Amygdala (tissue), 56 donors: Measurements from ENCODE around the gene FGF22.

Source experiments
- DNase-seq, 56 donors: peaks; one replicate each; lab custom pipeline; 2025; lab: John Stamatoyannopoulos, UW

The FGF22 gene

DNA sequence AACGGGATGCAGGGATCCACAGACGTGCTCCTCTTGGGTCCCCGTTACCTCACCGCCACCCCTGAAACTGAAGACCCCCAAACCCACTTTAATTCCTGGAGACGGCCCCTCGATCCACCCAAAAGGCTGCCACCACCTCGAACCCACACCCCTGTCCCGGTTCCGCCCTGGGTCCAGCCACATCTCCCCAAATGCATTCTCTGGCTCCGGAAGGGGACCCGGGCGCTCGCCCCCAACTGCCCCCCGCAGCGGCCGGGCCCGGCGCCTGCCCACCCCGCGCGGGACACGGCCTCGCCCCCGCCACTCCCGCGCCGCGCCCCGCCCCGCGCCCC lies 36.3 kb downstream of the FGF22 start:
- DNase-seq: no peak

DNA sequence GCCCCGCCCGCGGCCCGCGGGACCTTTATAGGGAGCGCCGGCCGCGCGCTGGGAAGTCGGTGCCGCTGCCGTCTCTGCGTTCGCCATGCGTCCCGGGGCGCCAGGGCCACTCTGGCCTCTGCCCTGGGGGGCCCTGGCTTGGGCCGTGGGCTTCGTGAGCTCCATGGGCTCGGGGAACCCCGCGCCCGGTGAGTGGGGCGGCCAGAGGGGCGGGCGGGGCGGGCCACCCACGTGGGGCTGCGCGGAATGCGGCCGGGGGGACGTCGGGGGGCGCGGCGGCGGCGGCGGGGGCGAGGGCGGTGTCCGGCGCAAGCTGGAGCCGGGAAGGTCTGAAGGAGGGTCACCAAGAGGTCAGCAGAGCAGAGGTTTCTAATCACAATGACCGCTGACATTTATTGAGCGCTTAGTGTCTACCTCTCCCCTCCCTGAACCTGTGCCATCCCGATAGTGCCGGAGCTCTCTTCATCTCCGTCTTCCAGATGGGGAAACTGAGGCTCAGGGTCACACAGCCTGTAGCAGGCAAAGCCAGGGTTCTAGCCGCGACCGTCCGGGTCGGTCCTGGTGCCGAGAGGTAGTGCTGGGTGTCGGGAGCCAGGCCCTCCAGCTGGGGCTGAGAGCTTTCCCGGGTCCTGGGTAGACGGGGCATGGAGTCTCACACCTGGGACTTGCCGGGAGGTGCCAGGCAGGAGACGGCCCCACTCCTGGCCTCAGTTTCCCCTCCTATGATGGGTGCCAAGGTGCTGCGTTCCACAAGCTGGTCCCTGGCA lies 36.8 kb downstream of the FGF22 start, which contains the start of gene FSTL3:
Gene FSTL3, plus strand, starts transcription at position 54 of the 767 bp plus-strand sequence. Its CDS starts 32 bp downstream, at position 86.
- no peak for DNase-seq

DNA sequence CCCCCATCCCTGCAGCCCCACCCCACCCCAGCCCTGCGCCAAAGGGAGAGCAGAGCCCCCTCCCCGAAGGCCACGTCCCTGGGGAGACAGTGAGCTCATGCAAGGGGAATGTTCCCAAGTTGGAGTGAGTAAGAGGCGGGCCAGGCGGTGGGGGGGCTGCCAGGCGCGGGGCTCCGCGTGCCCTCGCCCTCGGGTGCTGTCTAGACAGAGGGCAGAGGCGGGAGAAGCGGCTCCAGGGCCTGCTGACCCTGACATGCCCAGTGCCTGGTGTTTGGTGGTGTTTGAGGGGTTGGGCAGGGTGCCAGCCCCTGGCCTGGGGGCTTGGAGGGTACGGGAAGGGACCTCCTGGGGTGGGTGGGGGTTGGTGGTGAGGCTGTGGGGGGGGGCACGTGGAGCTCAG lies 37.5 kb downstream of the FGF22 start:
- DNase-seq: peak in 5 of 56 donors; percentile 18 to 55 (median 29)

DNA sequence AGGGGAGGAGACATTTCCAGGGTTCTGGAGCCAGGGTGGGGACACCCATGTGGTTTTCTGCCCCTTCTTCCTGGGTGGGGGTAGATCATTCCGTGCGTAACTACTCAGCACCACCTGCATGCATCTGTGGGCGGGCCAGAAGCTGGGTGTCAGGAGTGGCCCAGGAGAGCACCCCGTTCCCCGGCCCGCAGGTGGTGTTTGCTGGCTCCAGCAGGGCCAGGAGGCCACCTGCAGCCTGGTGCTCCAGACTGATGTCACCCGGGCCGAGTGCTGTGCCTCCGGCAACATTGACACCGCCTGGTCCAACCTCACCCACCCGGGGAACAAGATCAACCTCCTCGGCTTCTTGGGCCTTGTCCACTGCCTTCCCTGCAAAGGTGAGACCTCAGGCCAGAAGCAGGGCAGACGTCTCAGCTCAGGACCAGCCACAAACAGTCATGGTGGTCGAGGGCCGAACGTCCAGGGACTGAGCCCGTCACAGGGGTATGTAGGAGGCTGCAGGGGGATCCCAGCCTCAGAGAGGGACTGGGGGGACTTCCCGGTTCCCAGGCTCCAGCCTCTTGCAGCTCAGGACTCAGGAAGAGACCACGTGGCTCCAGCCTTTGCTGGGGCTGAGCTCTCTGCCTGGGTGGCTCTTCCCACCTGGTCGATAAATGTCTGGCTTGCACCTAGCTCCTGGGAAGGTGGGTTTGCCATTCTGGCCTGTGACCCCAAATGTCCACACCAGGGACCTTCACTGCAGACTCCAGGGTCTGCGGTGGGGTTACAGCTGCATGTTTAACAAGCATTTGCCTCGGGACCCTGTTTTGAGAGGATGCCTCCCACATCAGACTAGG lies 38.1 kb downstream of the FGF22 start:
- DNase-seq: peak in 1 of 56 donors; percentile 37

DNA sequence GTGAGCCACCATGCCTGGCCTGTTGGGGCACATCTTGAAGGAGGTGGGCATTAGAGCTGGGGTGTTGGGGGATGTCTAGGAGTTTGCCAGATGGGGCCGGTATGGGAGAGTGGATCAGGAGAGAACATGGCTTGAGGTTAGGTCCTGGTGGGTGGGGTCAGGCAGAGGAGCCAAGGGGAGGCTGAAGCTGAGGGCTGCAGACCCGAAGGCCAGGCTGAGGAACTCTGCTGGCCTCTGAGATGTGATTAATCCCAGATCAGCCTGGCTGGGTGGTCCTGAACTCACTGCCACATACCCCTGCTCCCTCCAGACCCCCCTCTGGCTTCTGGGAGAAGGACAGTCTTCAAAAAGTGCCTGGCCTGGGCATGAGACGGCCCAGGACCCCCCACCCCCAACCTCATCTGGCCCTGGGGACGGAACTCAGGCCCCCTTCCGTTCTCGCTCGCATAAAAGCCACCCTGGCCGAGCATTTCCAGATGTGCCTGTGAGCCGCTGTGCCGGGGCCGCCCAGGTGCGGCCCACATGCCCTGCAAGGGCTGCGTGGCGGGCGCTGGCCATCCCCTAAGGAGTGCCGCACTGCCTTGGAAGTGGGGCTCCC lies 39.2 kb downstream of the FGF22 start:
- no peak for DNase-seq

DNA sequence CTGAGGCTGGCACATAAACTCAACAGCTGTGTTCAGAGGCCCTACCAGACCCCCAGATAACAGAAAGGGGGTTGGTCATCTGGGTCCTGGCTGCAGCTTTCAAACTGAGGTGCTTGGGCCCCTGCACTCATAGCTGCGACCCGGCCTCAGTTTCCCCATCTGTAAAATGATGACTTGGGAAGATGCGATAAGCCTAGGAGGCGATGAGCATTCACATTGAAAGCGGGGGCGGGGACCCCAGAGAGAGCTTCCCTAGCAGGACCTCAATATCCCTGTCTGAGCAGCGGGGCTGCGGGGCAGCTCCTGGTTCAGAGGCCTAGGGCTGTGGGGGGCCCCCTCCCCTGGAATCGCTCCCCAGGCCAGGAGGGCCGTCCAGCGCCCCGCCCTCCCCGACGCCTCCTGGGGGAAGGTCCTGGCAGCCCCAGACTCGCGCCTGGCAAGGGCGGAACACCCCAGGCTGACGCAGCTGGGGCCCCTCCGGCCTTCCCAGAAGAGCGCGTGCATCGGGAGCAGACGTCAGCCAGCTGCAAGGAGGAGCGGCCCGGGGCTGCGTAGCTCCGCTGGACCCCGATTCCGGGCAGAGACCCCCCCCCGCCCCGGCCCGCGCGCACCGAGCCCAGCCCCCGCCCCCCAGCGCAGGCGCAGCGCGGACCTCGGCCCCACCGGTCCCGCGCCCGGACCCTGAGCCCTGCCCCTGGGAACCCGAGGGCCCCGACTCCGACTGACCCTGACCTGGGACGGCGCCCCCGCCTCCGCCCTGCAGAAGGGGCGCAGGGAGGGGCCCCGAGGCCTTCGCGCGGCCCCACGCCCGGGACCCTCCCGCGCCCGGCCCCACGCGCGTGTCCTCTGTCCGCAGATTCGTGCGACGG lies 40.0 kb downstream of the FGF22 start:
- peak in 30 of 56 donors; percentile 34 to 69 (median 51) for DNase-seq

DNA sequence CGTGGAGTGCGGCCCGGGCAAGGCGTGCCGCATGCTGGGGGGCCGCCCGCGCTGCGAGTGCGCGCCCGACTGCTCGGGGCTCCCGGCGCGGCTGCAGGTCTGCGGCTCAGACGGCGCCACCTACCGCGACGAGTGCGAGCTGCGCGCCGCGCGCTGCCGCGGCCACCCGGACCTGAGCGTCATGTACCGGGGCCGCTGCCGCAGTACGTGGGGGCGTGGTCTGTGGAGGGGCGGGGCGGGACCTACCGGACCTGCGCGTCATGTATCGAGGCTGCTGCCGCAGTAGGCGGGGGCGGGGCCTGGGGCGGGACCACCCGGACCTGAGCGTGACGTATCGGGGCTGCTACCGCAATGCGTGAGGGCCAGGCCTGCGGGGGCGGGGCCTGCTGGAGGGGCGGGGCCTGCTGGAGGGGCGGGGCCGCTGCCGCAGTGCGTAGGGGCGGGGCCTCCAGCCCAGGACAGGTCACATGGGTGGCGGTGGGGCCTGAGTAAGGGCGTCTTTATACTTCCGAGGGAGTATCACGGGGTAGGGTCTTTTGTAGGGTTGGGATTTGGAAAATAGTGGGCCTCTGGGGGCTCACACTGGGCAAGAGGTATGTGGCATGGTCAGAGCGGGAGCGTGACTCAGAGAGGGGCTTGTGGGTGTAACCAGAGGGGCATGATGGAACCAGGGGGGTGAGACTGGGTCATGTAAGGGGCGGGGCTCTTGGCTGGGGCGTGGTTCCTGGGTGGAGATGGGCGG lies 40.8 kb downstream of the FGF22 start:
- peak; percentile 69 to 100 (median 99) for DNase-seq

DNA sequence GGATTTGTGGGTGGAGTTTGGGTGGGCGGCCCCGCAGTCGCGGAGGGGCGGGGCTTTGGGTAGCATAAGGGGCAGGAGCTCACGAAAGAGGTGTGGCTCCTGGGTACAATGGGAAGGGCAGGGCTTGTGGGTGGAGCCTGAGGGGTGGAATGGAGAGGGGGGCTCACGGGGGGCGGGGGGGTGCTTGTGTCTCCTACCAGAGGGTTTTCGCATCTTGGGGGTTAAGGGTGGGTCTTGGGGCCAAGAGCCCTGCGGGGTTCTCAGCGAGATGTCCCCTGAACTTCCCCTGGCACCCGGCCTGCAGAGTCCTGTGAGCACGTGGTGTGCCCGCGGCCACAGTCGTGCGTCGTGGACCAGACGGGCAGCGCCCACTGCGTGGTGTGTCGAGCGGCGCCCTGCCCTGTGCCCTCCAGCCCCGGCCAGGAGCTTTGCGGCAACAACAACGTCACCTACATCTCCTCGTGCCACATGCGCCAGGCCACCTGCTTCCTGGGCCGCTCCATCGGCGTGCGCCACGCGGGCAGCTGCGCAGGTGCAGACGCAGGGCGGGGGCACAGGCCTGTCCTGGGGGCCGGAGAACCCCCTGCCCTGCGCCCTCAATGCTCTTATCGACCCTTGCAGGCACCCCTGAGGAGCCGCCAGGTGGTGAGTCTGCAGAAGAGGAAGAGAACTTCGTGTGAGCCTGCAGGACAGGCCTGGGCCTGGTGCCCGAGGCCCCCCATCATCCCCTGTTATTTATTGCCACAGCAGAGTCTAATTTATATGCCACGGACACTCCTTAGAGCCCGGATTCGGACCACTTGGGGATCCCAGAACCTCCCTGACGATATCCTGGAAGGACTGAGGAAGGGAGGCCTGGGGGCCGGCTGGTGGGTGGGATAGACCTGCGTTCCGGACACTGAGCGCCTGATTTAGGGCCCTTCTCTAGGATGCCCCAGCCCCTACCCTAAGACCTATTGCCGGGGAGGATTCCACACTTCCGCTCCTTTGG lies 41.6 kb downstream of the FGF22 start:
- DNase-seq: peak in 6 of 56 donors; percentile 47 to 84 (median 70)

DNA sequence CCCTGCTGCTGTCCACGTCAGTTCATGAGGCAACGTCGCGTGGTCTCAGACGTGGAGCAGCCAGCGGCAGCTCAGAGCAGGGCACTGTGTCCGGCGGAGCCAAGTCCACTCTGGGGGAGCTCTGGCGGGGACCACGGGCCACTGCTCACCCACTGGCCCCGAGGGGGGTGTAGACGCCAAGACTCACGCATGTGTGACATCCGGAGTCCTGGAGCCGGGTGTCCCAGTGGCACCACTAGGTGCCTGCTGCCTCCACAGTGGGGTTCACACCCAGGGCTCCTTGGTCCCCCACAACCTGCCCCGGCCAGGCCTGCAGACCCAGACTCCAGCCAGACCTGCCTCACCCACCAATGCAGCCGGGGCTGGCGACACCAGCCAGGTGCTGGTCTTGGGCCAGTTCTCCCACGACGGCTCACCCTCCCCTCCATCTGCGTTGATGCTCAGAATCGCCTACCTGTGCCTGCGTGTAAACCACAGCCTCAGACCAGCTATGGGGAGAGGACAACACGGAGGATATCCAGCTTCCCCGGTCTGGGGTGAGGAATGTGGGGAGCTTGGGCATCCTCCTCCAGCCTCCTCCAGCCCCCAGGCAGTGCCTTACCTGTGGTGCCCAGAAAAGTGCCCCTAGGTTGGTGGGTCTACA lies 43.1 kb downstream of the FGF22 start:
- DNase-seq: no peak

DNA sequence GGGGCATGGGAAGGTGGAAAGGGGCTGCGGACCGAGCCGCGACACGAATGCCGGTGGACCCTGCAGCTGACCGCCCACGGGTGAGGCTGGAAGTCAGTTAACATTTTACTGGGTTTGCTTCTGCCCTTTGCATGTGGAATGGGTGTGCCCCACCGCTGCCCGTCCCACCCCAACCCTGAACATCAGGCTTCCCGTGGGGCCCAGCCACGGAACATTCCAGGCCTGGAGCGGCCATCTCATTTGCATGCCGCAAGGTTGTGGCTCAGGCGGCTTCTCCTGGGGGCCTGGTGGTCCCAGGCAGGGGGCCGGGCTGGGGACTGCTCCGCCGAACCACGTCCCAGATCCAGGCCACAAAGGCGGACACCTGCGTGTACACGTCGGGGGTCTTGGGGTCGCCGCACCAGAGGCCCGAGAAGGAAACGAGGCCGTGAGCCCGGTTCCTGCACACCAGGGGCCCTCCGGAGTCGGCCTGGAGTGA lies 45.8 kb downstream of the FGF22 start:
- DNase-seq: no peak

DNA sequence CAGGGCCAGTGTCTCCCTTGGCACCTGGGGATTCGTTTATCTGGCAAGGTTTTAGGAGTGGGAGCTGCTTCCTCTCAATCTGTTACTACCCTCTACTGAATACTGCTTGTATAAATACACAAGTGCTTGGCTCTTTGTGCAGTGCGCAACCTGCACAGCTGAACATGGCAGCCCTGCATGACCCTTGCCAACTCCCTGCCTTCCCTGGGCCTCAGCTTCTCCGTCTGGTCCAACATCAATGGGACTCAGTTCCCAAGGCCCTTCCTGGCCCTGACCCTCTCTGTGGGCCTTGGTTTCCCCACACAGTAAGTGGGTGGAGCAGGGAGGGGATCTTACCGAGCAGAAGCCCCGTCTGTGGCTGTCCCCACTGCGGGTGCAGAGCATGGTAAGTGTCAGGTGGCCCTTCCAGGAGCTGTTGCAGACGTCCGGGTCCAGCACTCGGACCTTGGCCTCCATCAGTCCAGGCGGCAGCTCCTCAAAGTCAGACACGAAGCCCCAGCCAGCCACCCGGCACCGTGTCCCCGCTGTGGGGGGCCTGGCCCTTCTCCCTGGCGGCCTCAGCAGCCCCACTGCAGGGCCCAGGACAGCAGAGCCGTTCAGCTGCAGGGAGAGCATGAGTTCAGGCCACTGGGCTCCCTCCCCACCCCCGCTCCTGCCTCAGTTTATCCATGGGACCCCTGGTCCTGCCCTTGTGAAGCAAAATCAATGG lies 47.1 kb downstream of the FGF22 start:
- DNase-seq: no peak

DNA sequence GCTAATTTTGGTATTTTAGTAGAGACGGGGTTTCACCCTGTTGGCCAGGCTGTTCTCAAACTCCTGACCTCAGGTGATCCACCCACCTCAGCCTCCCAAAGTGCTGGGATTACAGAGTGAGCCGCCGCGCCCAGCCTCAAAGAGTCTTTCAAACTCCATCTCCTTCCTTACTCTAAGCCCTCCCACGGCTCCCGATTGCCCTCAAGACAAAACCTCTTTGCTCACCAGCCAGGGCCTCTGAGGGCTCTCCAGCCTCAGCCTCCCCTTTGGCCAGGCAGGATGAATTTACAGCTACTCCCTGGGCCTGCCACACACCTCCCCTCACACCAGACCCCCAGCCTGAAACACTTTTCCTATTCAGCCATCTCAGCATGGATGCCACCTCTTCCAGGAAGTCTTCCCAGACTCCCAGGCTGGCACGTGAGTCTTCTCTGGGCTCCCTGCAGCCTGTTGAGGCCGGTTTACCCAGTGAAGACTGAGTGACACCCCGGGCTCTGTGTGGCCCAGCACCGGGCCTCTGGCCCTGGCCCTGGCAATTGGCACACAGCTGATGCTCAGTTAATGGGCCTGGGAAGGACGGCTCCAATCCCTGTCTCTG lies 48.0 kb downstream of the FGF22 start:
- DNase-seq: no peak

DNA sequence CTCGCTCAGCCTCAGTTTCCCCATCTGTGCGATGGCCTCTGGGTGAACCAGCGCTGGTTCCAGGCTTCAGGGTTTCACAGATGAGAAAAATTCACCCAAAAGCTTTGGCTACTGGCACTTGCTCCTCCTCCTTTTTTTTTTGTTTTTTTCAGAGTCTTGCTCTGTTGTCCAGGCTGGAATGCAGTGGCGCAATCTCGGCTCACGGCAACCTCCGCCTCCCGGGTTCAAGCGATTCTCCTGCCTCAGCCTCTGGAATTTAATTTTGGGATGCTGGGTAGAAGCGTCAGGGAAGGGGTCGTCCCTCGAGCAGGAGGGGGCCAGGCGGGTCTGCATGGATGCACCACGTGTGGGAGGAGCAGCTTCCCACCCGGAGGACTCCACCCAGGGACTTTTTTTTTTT lies 48.5 kb downstream of the FGF22 start:
- DNase-seq: no peak

DNA sequence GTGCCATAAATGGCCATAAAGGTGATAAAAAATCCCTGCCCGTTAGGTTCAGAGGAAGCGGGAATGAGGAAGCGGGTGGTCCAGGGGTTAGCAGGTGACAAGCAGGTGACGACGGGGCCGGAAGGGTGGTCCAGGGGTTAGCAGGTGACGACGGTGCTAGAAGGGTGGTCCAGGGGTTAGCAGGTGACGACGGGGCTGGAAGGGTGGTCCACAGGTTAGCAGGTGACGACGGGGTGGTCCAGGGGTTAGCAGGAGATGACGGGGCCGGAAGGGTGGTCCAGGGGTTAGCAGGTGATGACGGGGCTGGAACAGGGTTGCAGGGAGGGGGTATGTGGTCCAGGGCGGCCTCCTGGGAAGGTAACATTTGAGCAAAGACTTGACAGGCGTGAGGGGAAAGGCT lies 49.3 kb downstream of the FGF22 start:
- DNase-seq: no peak

DNA sequence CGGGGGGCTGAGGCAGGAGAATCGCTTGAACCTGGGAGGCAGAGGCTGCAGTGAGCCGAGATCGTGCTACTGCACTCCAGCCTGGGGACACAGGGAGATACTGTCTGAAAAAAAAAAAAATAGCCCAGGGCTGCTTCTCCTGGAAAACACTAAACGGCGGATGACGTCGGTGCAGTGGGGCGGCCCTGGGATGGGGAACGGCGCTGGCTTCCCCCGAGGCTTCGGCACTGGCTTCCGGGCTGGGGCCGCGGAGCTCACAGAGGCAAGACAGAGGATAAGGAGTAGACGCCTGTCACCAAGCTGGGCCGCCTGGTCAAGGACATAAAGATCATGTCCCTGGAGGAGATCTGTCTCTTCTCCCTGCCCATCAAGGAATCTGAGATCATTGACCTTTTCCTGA lies 50.5 kb downstream of the FGF22 start:
- no peak for DNase-seq
